ENCODE measurements around the gene TMEM106C. TPM values are rescaled to one million over a fixed set of nuclear protein-coding genes. Genes with fewer than 3 reads are reported as not detected.

TMEM106C gene
- total RNA-seq, 1 experiment from 2014 or later, result 48.3 TPM

GRCh38 chr12:47962198-47962597 is 1.2 kb upstream of the TMEM106C start (continued):
- TF ChIP-seq, protein P1, sequence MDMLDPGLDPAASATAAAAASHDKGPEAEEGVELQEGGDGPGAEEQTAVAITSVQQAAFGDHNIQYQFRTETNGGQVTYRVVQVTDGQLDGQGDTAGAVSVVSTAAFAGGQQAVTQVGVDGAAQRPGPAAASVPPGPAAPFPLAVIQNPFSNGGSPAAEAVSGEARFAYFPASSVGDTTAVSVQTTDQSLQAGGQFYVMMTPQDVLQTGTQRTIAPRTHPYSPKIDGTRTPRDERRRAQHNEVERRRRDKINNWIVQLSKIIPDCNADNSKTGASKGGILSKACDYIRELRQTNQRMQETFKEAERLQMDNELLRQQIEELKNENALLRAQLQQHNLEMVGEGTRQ (CRISPR knock-in tag; IDR thresholded peaks at IDR 0.05), result no peak
- TF ChIP-seq STAT6 (CRISPR knock-in tag; conservative IDR thresholded peaks at IDR 0.05; ENCODE audit: low read depth), result no peak

DNA sequence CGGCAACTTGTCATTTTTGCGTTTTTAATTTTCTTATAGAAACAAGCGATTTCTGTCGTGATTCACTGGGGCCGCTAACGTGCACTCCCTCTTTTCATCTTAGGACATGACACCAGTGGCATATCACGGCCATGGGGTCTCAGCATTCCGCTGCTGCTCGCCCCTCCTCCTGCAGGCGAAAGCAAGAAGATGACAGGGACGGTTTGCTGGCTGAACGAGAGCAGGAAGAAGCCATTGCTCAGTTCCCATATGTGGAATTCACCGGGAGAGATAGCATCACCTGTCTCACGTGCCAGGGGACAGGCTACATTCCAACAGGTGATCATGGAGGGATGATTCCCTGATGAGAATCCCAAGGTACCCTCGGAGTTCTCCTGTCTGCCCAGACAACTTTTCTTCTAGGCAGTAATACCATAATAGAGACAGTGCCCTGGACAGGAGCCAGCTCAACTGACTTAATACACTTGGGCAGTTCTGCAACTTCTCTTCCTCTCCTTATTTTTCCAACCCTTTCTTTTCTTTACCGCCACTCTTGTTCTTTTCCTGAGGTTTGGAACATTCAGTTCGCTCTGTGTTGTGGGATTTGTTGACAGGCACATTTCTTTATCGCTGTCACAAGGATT is 821 bp downstream of the TMEM106C start:
- DNase-seq (ENCODE audit: low spot score), result no peak
- H3K27me3 Mint-ChIP-seq (ENCODE audit: low read depth), result peaks cover 56% of the 10 kb centered on the region
- peak overlapping the region; percentile 94 for H3K4me3 Mint-ChIP-seq
- TF ChIP-seq NFYB (CRISPR knock-in tag; conservative IDR thresholded peaks at IDR 0.05; ENCODE audit: low read depth) (no peak), FOXK1 (CRISPR knock-in tag; IDR thresholded peaks at IDR 0.05) (no peak), TEAD1 (CRISPR knock-in tag; IDR thresholded peaks at IDR 0.05) (no peak), ZNF532 (CRISPR knock-in tag; IDR thresholded peaks at IDR 0.05; ENCODE audit: borderline replicate concordance) (no peak), CREM (CRISPR knock-in tag; IDR thresholded peaks at IDR 0.05) (no peak), JUN (CRISPR knock-in tag; IDR thresholded peaks at IDR 0.05) (no peak), FOXJ3 (CRISPR knock-in tag; IDR thresholded peaks at IDR 0.05; ENCODE audit: borderline replicate concordance) (no peak), JAZF1 (CRISPR knock-in tag; IDR thresholded peaks at IDR 0.05) (no peak), FOXP1 (CRISPR knock-in tag; IDR thresholded peaks at IDR 0.05; ENCODE audit: borderline replicate concordance) (no peak), ZNF671 (CRISPR knock-in tag; IDR thresholded peaks at IDR 0.05) (no peak), E2F5 (CRISPR knock-in tag; IDR thresholded peaks at IDR 0.05) (no peak), ZBTB21 (CRISPR knock-in tag; IDR thresholded peaks at IDR 0.05; ENCODE audit: borderline replicate concordance) (no peak), ATF1 (CRISPR knock-in tag; IDR thresholded peaks at IDR 0.05) (no peak)
- TF ChIP-seq, protein P2, sequence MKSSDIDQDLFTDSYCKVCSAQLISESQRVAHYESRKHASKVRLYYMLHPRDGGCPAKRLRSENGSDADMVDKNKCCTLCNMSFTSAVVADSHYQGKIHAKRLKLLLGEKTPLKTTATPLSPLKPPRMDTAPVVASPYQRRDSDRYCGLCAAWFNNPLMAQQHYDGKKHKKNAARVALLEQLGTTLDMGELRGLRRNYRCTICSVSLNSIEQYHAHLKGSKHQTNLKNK (CRISPR knock-in tag; IDR thresholded peaks at IDR 0.05), result no peak
- TF ChIP-seq, protein P3, sequence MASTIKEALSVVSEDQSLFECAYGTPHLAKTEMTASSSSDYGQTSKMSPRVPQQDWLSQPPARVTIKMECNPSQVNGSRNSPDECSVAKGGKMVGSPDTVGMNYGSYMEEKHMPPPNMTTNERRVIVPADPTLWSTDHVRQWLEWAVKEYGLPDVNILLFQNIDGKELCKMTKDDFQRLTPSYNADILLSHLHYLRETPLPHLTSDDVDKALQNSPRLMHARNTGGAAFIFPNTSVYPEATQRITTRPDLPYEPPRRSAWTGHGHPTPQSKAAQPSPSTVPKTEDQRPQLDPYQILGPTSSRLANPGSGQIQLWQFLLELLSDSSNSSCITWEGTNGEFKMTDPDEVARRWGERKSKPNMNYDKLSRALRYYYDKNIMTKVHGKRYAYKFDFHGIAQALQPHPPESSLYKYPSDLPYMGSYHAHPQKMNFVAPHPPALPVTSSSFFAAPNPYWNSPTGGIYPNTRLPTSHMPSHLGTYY (CRISPR knock-in tag; IDR thresholded peaks at IDR 0.05), result no peak
- TF ChIP-seq, protein P4, sequence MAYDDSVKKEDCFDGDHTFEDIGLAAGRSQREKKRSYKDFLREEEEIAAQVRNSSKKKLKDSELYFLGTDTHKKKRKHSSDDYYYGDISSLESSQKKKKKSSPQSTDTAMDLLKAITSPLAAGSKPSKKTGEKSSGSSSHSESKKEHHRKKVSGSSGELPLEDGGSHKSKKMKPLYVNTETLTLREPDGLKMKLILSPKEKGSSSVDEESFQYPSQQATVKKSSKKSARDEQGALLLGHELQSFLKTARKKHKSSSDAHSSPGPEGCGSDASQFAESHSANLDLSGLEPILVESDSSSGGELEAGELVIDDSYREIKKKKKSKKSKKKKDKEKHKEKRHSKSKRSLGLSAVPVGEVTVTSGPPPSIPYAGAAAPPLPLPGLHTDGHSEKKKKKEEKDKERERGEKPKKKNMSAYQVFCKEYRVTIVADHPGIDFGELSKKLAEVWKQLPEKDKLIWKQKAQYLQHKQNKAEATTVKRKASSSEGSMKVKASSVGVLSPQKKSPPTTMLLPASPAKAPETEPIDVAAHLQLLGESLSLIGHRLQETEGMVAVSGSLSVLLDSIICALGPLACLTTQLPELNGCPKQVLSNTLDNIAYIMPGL (CRISPR knock-in tag; IDR thresholded peaks at IDR 0.05), result no peak
- TF ChIP-seq, protein P5, sequence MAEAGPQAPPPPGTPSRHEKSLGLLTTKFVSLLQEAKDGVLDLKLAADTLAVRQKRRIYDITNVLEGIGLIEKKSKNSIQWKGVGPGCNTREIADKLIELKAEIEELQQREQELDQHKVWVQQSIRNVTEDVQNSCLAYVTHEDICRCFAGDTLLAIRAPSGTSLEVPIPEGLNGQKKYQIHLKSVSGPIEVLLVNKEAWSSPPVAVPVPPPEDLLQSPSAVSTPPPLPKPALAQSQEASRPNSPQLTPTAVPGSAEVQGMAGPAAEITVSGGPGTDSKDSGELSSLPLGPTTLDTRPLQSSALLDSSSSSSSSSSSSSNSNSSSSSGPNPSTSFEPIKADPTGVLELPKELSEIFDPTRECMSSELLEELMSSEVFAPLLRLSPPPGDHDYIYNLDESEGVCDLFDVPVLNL (CRISPR knock-in tag; IDR thresholded peaks at IDR 0.05; ENCODE audit: borderline replicate concordance, low read depth), result no peak
- H3K27ac Mint-ChIP-seq, result no peak overlapping the region
- peaks cover 29% of the 10 kb centered on the region for H3K36me3 Mint-ChIP-seq
- peaks cover 23% of the 10 kb centered on the region for H3K9me3 Mint-ChIP-seq
- ChIA-PET CTCF (interaction anchor here (0.6 to 3.4 kb wide), 47 partner anchors 9 to 1386 kb away, joined by 3 to 53 read pairs (median 4); partner anchors contain the start of genes ASB8, COL2A1, PFKM and RAPGEF3), POLR2A (interaction anchor here (1.0 to 1.9 kb wide), 4 partner anchors 11 to 59 kb away, joined by 3 to 8 read pairs (median 4); partner anchors contain the start of gene VDR)
- peaks cover 45% of the 10 kb centered on the region for H3K4me1 Mint-ChIP-seq
- no peak for ATAC-seq
